GM23338 (cell line): ENCODE data around the gene NRP2. TPM values are rescaled to one million over a fixed set of nuclear protein-coding genes. Genes with fewer than 3 reads are reported as not detected.

Experiments used
- ATAC-seq: fragments of 200-7000 bp; cut with Tn5 transposase; 3 replicates; pipeline ENCODE4 v1.9.1; 2020
- DNase-seq: peaks from one replicate; pipeline ENCODE4 v3.0.0-alpha.2; 2015; ENCODE audit warnings: low spot score
- H2AFZ ChIP-seq: fragments of 200-600 bp; sonication (generic); 2 replicates; pipeline ENCODE4 v1.8.0; 2016; ENCODE audit warnings: antibody characterized with exemption, mild to moderate bottlenecking, moderate library complexity
- H3F3A ChIP-seq: fragments of 200-600 bp; sonication (generic); replicated peaks from 2 replicates; pipeline ENCODE4 v1.8.0; 2017; ENCODE audit warnings: antibody characterized with exemption, mixed run types, low read depth
- H3K27ac ChIP-seq: fragments of 200-600 bp; sonication (generic); 2 replicates; pipeline ENCODE4 v1.6.1; 2016; ENCODE audit warnings: low read depth
- H3K27me3 ChIP-seq: fragments of 200-600 bp; sonication (generic); 2 replicates; pipeline ENCODE4 v1.8.0; 2016; ENCODE audit warnings: mild to moderate bottlenecking, mixed run types, moderate library complexity; ENCODE audit not compliant: insufficient read depth
- H3K36me3 ChIP-seq: fragments of 200-600 bp; sonication (generic); 2 replicates; pipeline ENCODE4 v1.8.0; 2016; ENCODE audit warnings: mild to moderate bottlenecking; ENCODE audit not compliant: insufficient read depth
- H3K4me1 ChIP-seq: fragments of 200-600 bp; sonication (generic); 2 replicates; pipeline ENCODE4 v1.8.0; 2016; ENCODE audit warnings: mild to moderate bottlenecking, moderate library complexity; ENCODE audit not compliant: insufficient read depth
- H3K4me2 ChIP-seq: fragments of 200-600 bp; sonication (generic); 2 replicates; pipeline ENCODE4 v1.7.1; 2017; ENCODE audit warnings: mixed run types
- H3K4me3 ChIP-seq: fragments of 200-600 bp; sonication (generic); 2 replicates; pipeline ENCODE4 v1.6.1; 2016; ENCODE audit warnings: mixed run types
- H3K79me2 ChIP-seq: fragments of 200-600 bp; sonication (generic); replicated peaks from 2 replicates; pipeline ENCODE4 v1.8.0; 2017; ENCODE audit warnings: mild to moderate bottlenecking; ENCODE audit not compliant: insufficient read depth
- H3K9me2 ChIP-seq: fragments of 200-600 bp; sonication (generic); 2 replicates; pipeline ENCODE4 v1.8.0; 2017; ENCODE audit not compliant: insufficient read depth
- H4K20me1 ChIP-seq: fragments of 200-600 bp; sonication (generic); replicated peaks from 2 replicates; pipeline ENCODE4 v1.8.0; 2017; ENCODE audit warnings: mild to moderate bottlenecking; ENCODE audit not compliant: insufficient read depth
- H3K27ac Mint-ChIP-seq: 2 replicates; pipeline ENCODE4 v1.8.0; 2020; ENCODE audit warnings: inconsistent platforms, mild to moderate bottlenecking, moderate library complexity, mixed read lengths
- H3K27me3 Mint-ChIP-seq: 3 replicates; pipeline ENCODE4 v1.8.0; 2022; ENCODE audit warnings: low read depth, mild to moderate bottlenecking, moderate library complexity, mixed read lengths, inconsistent platforms; ENCODE audit not compliant: insufficient read depth, poor library complexity
- H3K36me3 Mint-ChIP-seq: 3 replicates; pipeline ENCODE4 v1.8.0; 2021; ENCODE audit warnings: low read depth, mild to moderate bottlenecking, inconsistent platforms, moderate library complexity, mixed read lengths
- H3K4me1 Mint-ChIP-seq: 3 replicates; pipeline ENCODE4 v1.8.0; 2020; ENCODE audit warnings: mild to moderate bottlenecking, inconsistent platforms, mixed read lengths
- H3K4me3 Mint-ChIP-seq: 3 replicates; pipeline ENCODE4 v1.8.0; 2021; ENCODE audit warnings: moderate library complexity, mild to moderate bottlenecking, inconsistent platforms, mixed read lengths
- H3K9me3 Mint-ChIP-seq: 3 replicates; pipeline ENCODE4 v1.8.0; 2020; ENCODE audit warnings: moderate library complexity, mild to moderate bottlenecking, inconsistent platforms, mixed read lengths
- EZH2 ChIP-seq: fragments of 200-600 bp; sonication (generic); IDR thresholded peaks from one replicate; pipeline ENCODE4 v1.8.0; 2017; ENCODE audit warnings: antibody characterized with exemption, mild to moderate bottlenecking, low read depth; ENCODE audit not compliant: unreplicated experiment
- NANOG ChIP-seq: IDR thresholded peaks from 2 replicates; pipeline ENCODE4 v1.6.1; 2016; ENCODE audit warnings: antibody characterized with exemption, borderline replicate concordance
- ZNF114 ChIP-seq: fragments of 250-450 bp; sonication (Bioruptor Pico); IDR thresholded peaks from 2 replicates; pipeline ENCODE4 v1.5.0; 2020; ENCODE audit warnings: mild to moderate bottlenecking, moderate library complexity
- ZNF331 ChIP-seq: fragments of 250-450 bp; sonication (Bioruptor Pico); IDR thresholded peaks from 2 replicates; pipeline ENCODE4 v1.5.0; 2020; ENCODE audit warnings: low read depth, mild to moderate bottlenecking, moderate library complexity
- polyA plus RNA-seq: library from polyadenylated mRNA; unstranded; fragments of >200 nt; fragmentation: Nextera tagmentation; extraction: Ambion mirVana; gene quantifications from 2 replicates; pipeline ENCODE4 v1.2.1, GENCODE V29; 2016
- total RNA-seq: library from RNA; depleted of rRNA; stranded (reverse); fragments of >200 nt; shearing (Covaris generic); gene quantifications from 2 replicates; pipeline ENCODE4 v1.2.3, GENCODE V29; 2014
- TF ChIP-seq, protein P1 (sequence below): fragments of 250-450 bp; sonication (Bioruptor Pico); IDR thresholded peaks from 2 replicates; pipeline ENCODE4 v1.5.0; 2020; ENCODE audit warnings: mild to moderate bottlenecking, moderate library complexity
- TF ChIP-seq, protein P2 (sequence below): IDR thresholded peaks from one replicate; pipeline ENCODE4 v1.6.1; 2018; ENCODE audit warnings: antibody characterized with exemption; ENCODE audit not compliant: unreplicated experiment

NRP2 gene
- total and polyA plus RNA-seq, 2 experiments from 2014 or later: 18.4 to 22.0 TPM

DNA sequence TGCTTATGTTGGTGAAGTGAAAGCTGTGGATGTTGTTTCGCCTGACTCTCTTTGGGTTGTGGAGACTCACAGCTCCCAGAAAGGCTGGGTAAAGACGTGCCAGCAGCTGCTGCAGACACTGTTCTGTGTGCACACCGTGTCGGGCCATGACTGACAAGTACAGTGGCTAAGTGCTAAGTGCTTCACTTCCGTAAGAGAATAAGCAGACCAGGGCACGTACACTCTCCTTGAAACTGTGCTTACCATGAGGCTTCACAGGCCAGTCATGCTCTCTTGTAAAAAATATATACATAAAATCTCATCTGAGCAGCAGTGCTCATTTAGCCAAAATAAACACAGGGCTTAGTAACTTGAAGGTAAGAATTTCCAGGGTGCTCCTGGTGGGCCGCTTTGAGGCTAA is 86.0 kb downstream of the NRP2 start:
- H3K27me3 ChIP-seq: no peaks in the 10 kb centered on the region
- DNase-seq (no peak), ATAC-seq (no peak)
- Mint-ChIP-seq H3K4me1 (peaks cover 25% of the 10 kb centered on the region), H3K27ac (no peak overlapping the region), H3K27me3 (peaks cover 9% of the 10 kb centered on the region), H3K4me3 (no peak overlapping the region), H3K36me3 (no peaks in the 10 kb centered on the region), H3K9me3 (no peaks in the 10 kb centered on the region)
- no peaks in the 10 kb centered on the region for H4K20me1 ChIP-seq
- peaks cover 7% of the 10 kb centered on the region for H3K4me1 ChIP-seq
- no peaks in the 10 kb centered on the region for H3K9me2 ChIP-seq
- no peak overlapping the region for H2AFZ ChIP-seq
- H3K27ac ChIP-seq: no peak overlapping the region
- H3K4me2 ChIP-seq: no peak overlapping the region
- no peaks in the 10 kb centered on the region for H3K79me2 ChIP-seq
- H3F3A ChIP-seq: peaks cover under 1% of the 10 kb centered on the region; the same call in 1 of the 2 replicates
- 0 out of 2 replicates have a peak, but pooled peaks cover 4% of the 10 kb centered on the region for H3K36me3 ChIP-seq
- TF ChIP-seq, protein P1, sequence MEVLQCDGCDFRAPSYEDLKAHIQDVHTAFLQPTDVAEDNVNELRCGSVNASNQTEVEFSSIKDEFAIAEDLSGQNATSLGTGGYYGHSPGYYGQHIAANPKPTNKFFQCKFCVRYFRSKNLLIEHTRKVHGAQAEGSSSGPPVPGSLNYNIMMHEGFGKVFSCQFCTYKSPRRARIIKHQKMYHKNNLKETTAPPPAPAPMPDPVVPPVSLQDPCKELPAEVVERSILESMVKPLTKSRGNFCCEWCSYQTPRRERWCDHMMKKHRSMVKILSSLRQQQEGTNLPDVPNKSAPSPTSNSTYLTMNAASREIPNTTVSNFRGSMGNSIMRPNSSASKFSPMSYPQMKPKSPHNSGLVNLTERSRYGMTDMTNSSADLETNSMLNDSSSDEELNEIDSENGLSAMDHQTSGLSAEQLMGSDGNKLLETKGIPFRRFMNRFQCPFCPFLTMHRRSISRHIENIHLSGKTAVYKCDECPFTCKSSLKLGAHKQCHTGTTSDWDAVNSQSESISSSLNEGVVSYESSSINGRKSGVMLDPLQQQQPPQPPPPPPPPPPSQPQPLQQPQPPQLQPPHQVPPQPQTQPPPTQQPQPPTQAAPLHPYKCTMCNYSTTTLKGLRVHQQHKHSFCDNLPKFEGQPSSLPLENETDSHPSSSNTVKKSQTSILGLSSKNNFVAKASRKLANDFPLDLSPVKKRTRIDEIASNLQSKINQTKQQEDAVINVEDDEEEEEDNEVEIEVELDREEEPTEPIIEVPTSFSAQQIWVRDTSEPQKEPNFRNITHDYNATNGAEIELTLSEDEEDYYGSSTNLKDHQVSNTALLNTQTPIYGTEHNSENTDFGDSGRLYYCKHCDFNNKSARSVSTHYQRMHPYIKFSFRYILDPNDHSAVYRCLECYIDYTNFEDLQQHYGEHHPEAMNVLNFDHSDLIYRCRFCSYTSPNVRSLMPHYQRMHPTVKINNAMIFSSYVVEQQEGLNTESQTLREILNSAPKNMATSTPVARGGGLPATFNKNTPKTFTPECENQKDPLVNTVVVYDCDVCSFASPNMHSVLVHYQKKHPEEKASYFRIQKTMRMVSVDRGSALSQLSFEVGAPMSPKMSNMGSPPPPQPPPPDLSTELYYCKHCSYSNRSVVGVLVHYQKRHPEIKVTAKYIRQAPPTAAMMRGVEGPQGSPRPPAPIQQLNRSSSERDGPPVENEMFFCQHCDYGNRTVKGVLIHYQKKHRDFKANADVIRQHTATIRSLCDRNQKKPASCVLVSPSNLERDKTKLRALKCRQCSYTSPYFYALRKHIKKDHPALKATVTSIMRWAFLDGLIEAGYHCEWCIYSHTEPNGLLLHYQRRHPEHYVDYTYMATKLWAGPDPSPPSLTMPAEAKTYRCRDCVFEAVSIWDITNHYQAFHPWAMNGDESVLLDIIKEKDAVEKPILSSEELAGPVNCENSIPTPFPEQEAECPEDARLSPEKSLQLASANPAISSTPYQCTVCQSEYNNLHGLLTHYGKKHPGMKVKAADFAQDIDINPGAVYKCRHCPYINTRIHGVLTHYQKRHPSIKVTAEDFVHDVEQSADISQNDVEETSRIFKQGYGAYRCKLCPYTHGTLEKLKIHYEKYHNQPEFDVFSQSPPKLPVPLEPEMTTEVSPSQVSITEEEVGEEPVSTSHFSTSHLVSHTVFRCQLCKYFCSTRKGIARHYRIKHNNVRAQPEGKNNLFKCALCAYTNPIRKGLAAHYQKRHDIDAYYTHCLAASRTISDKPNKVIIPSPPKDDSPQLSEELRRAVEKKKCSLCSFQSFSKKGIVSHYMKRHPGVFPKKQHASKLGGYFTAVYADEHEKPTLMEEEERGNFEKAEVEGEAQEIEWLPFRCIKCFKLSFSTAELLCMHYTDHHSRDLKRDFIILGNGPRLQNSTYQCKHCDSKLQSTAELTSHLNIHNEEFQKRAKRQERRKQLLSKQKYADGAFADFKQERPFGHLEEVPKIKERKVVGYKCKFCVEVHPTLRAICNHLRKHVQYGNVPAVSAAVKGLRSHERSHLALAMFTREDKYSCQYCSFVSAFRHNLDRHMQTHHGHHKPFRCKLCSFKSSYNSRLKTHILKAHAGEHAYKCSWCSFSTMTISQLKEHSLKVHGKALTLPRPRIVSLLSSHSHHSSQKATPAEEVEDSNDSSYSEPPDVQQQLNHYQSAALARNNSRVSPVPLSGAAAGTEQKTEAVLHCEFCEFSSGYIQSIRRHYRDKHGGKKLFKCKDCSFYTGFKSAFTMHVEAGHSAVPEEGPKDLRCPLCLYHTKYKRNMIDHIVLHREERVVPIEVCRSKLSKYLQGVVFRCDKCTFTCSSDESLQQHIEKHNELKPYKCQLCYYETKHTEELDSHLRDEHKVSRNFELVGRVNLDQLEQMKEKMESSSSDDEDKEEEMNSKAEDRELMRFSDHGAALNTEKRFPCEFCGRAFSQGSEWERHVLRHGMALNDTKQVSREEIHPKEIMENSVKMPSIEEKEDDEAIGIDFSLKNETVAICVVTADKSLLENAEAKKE: no peak
- TF ChIP-seq EZH2 (no peak), NANOG (no peak), ZNF331 (CRISPR knock-in tag) (no peak), ZNF114 (CRISPR knock-in tag) (no peak)
- TF ChIP-seq, protein P2, sequence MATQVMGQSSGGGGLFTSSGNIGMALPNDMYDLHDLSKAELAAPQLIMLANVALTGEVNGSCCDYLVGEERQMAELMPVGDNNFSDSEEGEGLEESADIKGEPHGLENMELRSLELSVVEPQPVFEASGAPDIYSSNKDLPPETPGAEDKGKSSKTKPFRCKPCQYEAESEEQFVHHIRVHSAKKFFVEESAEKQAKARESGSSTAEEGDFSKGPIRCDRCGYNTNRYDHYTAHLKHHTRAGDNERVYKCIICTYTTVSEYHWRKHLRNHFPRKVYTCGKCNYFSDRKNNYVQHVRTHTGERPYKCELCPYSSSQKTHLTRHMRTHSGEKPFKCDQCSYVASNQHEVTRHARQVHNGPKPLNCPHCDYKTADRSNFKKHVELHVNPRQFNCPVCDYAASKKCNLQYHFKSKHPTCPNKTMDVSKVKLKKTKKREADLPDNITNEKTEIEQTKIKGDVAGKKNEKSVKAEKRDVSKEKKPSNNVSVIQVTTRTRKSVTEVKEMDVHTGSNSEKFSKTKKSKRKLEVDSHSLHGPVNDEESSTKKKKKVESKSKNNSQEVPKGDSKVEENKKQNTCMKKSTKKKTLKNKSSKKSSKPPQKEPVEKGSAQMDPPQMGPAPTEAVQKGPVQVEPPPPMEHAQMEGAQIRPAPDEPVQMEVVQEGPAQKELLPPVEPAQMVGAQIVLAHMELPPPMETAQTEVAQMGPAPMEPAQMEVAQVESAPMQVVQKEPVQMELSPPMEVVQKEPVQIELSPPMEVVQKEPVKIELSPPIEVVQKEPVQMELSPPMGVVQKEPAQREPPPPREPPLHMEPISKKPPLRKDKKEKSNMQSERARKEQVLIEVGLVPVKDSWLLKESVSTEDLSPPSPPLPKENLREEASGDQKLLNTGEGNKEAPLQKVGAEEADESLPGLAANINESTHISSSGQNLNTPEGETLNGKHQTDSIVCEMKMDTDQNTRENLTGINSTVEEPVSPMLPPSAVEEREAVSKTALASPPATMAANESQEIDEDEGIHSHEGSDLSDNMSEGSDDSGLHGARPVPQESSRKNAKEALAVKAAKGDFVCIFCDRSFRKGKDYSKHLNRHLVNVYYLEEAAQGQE: no peak
- no peak overlapping the region for H3K4me3 ChIP-seq
